ENCODE measurements around the gene AHCYL2.

The AHCYL2 gene

DNA sequence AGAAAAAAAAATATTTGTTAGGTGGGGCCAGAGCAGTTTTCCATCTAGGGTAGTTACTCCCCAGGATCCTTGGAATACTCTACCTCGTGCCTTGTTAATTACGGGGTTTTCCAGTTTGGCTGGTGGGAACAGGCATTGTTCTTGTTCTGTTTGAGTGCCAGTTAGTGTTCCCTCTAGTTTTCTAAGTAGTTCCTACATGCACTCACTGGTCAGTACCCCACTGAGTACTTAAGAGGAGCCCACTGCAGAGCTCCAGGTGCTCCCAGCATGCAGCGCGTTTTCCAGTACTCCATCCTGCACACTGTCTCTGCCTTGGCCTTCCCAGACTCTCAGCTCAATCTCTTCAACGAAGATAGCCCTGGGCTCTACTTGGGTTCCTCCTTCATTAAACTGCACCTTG, 58.0 kb downstream of the AHCYL2 start:
- Histone ChIP-seq H3K9me3 (ENCODE audit: control insufficient read depth, insufficient read depth, low read length) (no peaks in the 10 kb centered on the region), H3K27ac (ENCODE audit: low read depth, low read length) (no peak overlapping the region), H3K9me2 (replicated peaks; ENCODE audit: control insufficient read depth, low read length) (no peaks in the 10 kb centered on the region), H4K20me1 (ENCODE audit: control insufficient read depth, insufficient read depth, low read depth, low read length) (no peaks in the 10 kb centered on the region), H3K36me3 (ENCODE audit: control insufficient read depth, low read length) (no peaks in the 10 kb centered on the region), H3K4me3 (ENCODE audit: low read length) (no peak overlapping the region), H3K4me1 (ENCODE audit: control insufficient read depth, low read length) (no peaks in the 10 kb centered on the region), H3F3A (ENCODE audit: control insufficient read depth, insufficient read depth) (peaks cover 3% of the 10 kb centered on the region; the same call in 1 of the 2 replicates), H3K27me3 (ENCODE audit: control insufficient read depth, low read length) (no peaks in the 10 kb centered on the region), H3K4me2 (ENCODE audit: low read length) (no peak overlapping the region), H3K79me2 (ENCODE audit: control insufficient read depth, low read length) (no peaks in the 10 kb centered on the region)
- TF ChIP-seq EZH2phosphoT487 (IDR thresholded peaks at IDR 0.05; ENCODE audit: borderline replicate concordance, low read length), result no peak
- TF ChIP-seq, protein P1, sequence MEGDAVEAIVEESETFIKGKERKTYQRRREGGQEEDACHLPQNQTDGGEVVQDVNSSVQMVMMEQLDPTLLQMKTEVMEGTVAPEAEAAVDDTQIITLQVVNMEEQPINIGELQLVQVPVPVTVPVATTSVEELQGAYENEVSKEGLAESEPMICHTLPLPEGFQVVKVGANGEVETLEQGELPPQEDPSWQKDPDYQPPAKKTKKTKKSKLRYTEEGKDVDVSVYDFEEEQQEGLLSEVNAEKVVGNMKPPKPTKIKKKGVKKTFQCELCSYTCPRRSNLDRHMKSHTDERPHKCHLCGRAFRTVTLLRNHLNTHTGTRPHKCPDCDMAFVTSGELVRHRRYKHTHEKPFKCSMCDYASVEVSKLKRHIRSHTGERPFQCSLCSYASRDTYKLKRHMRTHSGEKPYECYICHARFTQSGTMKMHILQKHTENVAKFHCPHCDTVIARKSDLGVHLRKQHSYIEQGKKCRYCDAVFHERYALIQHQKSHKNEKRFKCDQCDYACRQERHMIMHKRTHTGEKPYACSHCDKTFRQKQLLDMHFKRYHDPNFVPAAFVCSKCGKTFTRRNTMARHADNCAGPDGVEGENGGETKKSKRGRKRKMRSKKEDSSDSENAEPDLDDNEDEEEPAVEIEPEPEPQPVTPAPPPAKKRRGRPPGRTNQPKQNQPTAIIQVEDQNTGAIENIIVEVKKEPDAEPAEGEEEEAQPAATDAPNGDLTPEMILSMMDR (IDR thresholded peaks at IDR 0.05; ENCODE audit: low read depth, low read length, poor library complexity, severe bottlenecking), result no peak

DNA sequence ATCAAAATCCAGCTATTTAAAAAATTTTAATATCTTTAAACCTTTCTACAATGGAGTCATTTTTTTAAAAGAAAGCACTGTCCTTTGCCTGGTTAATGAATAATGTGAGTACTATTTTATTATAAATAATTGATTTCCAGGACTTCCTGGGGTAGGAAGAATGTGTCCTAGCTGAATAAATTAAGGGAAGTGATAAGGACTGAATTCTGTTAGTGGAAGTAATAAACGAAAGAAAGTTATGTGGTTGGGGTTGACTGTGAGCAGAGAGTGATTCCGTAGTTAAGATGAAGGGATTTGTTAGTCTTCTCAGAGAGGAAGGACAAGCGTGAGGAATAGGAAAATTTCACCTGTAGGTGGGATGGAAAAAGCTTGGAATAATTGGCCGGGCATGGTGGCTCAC, 59.1 kb downstream of the AHCYL2 start:
- Histone ChIP-seq H3K27me3 (ENCODE audit: control insufficient read depth, low read length) (no peaks in the 10 kb centered on the region), H3F3A (ENCODE audit: control insufficient read depth, insufficient read depth) (no peaks in the 10 kb centered on the region), H3K36me3 (ENCODE audit: control insufficient read depth, low read length) (no peaks in the 10 kb centered on the region), H3K4me2 (ENCODE audit: low read length) (no peak overlapping the region), H3K4me1 (ENCODE audit: control insufficient read depth, low read length) (no peaks in the 10 kb centered on the region), H4K20me1 (ENCODE audit: control insufficient read depth, insufficient read depth, low read depth, low read length) (no peaks in the 10 kb centered on the region), H3K9me2 (replicated peaks; ENCODE audit: control insufficient read depth, low read length) (no peaks in the 10 kb centered on the region), H3K27ac (ENCODE audit: low read depth, low read length) (no peak overlapping the region), H3K79me2 (ENCODE audit: control insufficient read depth, low read length) (no peaks in the 10 kb centered on the region), H3K4me3 (ENCODE audit: low read length) (no peak overlapping the region), H3K9me3 (ENCODE audit: control insufficient read depth, insufficient read depth, low read length) (no peaks in the 10 kb centered on the region)
- TF ChIP-seq EZH2phosphoT487 (IDR thresholded peaks at IDR 0.05; ENCODE audit: borderline replicate concordance, low read length), result no peak
- TF ChIP-seq, protein P1 (IDR thresholded peaks at IDR 0.05; ENCODE audit: low read depth, low read length, poor library complexity, severe bottlenecking), result no peak

DNA sequence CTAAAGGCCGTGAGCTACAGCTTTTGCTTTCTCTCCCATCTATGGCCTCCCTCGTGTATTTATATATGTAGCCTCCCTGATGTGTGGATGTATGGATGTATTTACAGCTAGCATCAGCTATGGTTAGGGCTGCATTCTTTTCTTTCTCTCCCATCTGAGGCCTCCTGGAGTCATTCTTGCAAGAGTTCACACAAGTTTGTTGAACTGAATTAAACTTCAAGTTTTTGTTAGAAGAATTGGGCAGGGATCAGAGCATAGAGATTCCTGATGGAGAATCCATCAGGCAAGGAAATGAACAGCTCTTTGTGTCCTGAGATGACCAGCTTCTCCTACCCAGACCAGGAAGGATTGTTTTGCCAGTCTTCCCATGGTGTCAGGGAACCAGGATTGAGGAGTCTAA, 60.3 kb downstream of the AHCYL2 start:
- Histone ChIP-seq H3F3A (ENCODE audit: control insufficient read depth, insufficient read depth) (no peaks in the 10 kb centered on the region), H3K27me3 (ENCODE audit: control insufficient read depth, low read length) (no peaks in the 10 kb centered on the region), H3K9me3 (ENCODE audit: control insufficient read depth, insufficient read depth, low read length) (no peaks in the 10 kb centered on the region), H3K4me2 (ENCODE audit: low read length) (no peak overlapping the region), H3K4me1 (ENCODE audit: control insufficient read depth, low read length) (no peaks in the 10 kb centered on the region), H4K20me1 (ENCODE audit: control insufficient read depth, insufficient read depth, low read depth, low read length) (no peaks in the 10 kb centered on the region), H3K79me2 (ENCODE audit: control insufficient read depth, low read length) (no peaks in the 10 kb centered on the region), H3K36me3 (ENCODE audit: control insufficient read depth, low read length) (no peaks in the 10 kb centered on the region), H3K27ac (ENCODE audit: low read depth, low read length) (no peak overlapping the region), H3K9me2 (replicated peaks; ENCODE audit: control insufficient read depth, low read length) (no peaks in the 10 kb centered on the region), H3K4me3 (ENCODE audit: low read length) (no peak overlapping the region)
- TF ChIP-seq, protein P1 (IDR thresholded peaks at IDR 0.05; ENCODE audit: low read depth, low read length, poor library complexity, severe bottlenecking), result no peak
- TF ChIP-seq EZH2phosphoT487 (IDR thresholded peaks at IDR 0.05; ENCODE audit: borderline replicate concordance, low read length), result no peak

DNA sequence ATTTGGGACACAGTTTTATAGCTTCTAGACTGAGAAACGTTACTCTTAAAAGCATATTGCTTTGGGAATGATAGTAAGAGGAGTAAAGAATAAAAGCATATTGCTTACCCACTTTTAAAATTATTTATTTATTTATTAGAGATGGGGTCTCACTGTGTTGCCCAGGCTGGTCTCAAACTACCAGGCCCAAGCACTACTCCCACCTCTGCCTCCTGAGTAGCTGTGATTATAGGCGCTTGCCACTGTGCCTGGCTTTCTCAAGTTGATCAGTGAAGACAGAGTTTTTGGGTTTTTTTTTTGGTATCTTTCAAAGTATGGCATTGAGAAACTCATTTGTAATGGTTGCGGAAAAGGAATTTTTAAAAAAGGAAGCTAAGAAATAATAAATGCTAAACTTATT, 68.0 kb downstream of the AHCYL2 start:
- TF ChIP-seq, protein P1 (IDR thresholded peaks at IDR 0.05; ENCODE audit: low read depth, low read length, poor library complexity, severe bottlenecking), result no peak
- TF ChIP-seq EZH2phosphoT487 (IDR thresholded peaks at IDR 0.05; ENCODE audit: borderline replicate concordance, low read length), result no peak
- Histone ChIP-seq H3K27ac (ENCODE audit: low read depth, low read length) (no peak overlapping the region), H3K79me2 (ENCODE audit: control insufficient read depth, low read length) (no peaks in the 10 kb centered on the region), H3K4me2 (ENCODE audit: low read length) (no peak overlapping the region), H3K9me2 (replicated peaks; ENCODE audit: control insufficient read depth, low read length) (no peaks in the 10 kb centered on the region), H3K9me3 (ENCODE audit: control insufficient read depth, insufficient read depth, low read length) (no peaks in the 10 kb centered on the region), H3K27me3 (ENCODE audit: control insufficient read depth, low read length) (no peaks in the 10 kb centered on the region), H3K36me3 (ENCODE audit: control insufficient read depth, low read length) (no peaks in the 10 kb centered on the region), H4K20me1 (ENCODE audit: control insufficient read depth, insufficient read depth, low read depth, low read length) (no peaks in the 10 kb centered on the region), H3K4me1 (ENCODE audit: control insufficient read depth, low read length) (no peaks in the 10 kb centered on the region), H3K4me3 (ENCODE audit: low read length) (no peak overlapping the region), H3F3A (ENCODE audit: control insufficient read depth, insufficient read depth) (no peaks in the 10 kb centered on the region; the same call in 1 of the 2 replicates)
